SK-N-SH (cell line): ENCODE data around the gene SP7.

Experiments
- GABPA ChIP-seq: IDR thresholded peaks from 2 replicates; pipeline ENCODE4 v1.4.0; 2012; ENCODE audit warnings: low read depth, mild to moderate bottlenecking
- GATA2 ChIP-seq: sonication (generic); formaldehyde crosslinking; IDR thresholded peaks from 2 replicates; pipeline ENCODE4 v1.5.0; 2020; ENCODE audit warnings: mild to moderate bottlenecking, missing genetic modification reagents
- NFIC ChIP-seq: IDR thresholded peaks from 2 replicates; pipeline ENCODE4 v1.4.0; 2012; ENCODE audit warnings: borderline replicate concordance
- RCOR1 ChIP-seq: fragments of 150-350 bp; IDR thresholded peaks from 2 replicates; pipeline ENCODE4 v1.6.1; 2017; ENCODE audit warnings: antibody characterized with exemption, low read length
- TF ChIP-seq, protein P1 (sequence below): fragments of 200-600 bp; sonication (generic); IDR thresholded peaks from 2 replicates; pipeline ENCODE4 v1.6.1; 2017; ENCODE audit warnings: antibody characterized with exemption, mild to moderate bottlenecking, moderate library complexity
- TF ChIP-seq, protein P2 (sequence below): fragments of 150-350 bp; IDR thresholded peaks from 2 replicates; pipeline ENCODE4 v1.6.1; 2017; ENCODE audit warnings: antibody characterized with exemption, low read length, low read depth, borderline replicate concordance

DNA sequence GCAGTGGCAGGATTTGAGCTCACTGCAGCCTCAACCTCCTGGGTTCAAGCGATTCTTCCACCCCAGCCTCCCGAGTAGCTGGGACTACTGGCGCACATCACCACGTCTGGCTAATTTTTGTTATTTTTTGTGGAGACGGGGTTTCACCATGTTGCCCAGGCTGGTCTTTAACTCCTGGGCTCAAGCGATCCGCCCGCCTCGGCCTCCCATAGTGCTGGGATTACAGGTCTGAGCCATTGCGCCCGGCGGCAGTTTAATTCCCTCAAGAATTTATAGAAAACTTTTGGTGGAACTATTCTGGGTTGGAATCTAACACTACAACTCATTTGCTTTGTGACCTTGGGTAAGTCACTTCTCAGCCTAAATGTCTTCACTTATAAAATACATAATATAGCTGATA, 42.1 kb upstream of the SP7 start:
- TF ChIP-seq GATA2 (CRISPR knock-in tag) (no peak), RCOR1 (no peak), GABPA (no peak), NFIC (no peak)
- TF ChIP-seq, protein P1, sequence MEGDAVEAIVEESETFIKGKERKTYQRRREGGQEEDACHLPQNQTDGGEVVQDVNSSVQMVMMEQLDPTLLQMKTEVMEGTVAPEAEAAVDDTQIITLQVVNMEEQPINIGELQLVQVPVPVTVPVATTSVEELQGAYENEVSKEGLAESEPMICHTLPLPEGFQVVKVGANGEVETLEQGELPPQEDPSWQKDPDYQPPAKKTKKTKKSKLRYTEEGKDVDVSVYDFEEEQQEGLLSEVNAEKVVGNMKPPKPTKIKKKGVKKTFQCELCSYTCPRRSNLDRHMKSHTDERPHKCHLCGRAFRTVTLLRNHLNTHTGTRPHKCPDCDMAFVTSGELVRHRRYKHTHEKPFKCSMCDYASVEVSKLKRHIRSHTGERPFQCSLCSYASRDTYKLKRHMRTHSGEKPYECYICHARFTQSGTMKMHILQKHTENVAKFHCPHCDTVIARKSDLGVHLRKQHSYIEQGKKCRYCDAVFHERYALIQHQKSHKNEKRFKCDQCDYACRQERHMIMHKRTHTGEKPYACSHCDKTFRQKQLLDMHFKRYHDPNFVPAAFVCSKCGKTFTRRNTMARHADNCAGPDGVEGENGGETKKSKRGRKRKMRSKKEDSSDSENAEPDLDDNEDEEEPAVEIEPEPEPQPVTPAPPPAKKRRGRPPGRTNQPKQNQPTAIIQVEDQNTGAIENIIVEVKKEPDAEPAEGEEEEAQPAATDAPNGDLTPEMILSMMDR: no peak
- TF ChIP-seq, protein P2, sequence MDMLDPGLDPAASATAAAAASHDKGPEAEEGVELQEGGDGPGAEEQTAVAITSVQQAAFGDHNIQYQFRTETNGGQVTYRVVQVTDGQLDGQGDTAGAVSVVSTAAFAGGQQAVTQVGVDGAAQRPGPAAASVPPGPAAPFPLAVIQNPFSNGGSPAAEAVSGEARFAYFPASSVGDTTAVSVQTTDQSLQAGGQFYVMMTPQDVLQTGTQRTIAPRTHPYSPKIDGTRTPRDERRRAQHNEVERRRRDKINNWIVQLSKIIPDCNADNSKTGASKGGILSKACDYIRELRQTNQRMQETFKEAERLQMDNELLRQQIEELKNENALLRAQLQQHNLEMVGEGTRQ: no peak
